Loucy (cell line): ENCODE results near the gene GNLY.

Source experiments
- H2AFZ ChIP-seq: fragments of 200-600 bp; sonication (generic); 2 replicates; pipeline ENCODE4 v1.6.0; 2016; ENCODE audit warnings: antibody characterized with exemption, mild to moderate bottlenecking, low read length, moderate library complexity
- H3F3A ChIP-seq: fragments of 200-600 bp; 2 replicates; pipeline ENCODE4 v1.6.0; 2016; ENCODE audit warnings: antibody characterized with exemption, low read depth, mild to moderate bottlenecking
- H3K27me3 ChIP-seq: fragments of 200-600 bp; sonication (generic); 2 replicates; pipeline ENCODE4 v1.6.1; 2014; ENCODE audit warnings: low read length, mild to moderate bottlenecking; ENCODE audit not compliant: insufficient read depth, poor library complexity, severe bottlenecking
- H3K36me3 ChIP-seq: fragments of 200-600 bp; sonication (generic); 2 replicates; pipeline ENCODE4 v1.6.1; 2016; ENCODE audit warnings: low read length; ENCODE audit not compliant: insufficient read depth
- H3K4me1 ChIP-seq: fragments of 200-600 bp; sonication (generic); 2 replicates; pipeline ENCODE4 v1.5.1; 2014; ENCODE audit warnings: low read length, mild to moderate bottlenecking; ENCODE audit not compliant: insufficient read depth, poor library complexity, severe bottlenecking
- H3K4me2 ChIP-seq: fragments of 200-600 bp; sonication (generic); 2 replicates; pipeline ENCODE4 v1.6.0; 2014; ENCODE audit warnings: antibody characterized with exemption, low read length, low read depth, mild to moderate bottlenecking; ENCODE audit not compliant: poor library complexity, severe bottlenecking
- H3K4me3 ChIP-seq: fragments of 200-600 bp; sonication (generic); 2 replicates; pipeline ENCODE4 v1.5.1; 2014; ENCODE audit warnings: low read length, mild to moderate bottlenecking, mixed read lengths; ENCODE audit not compliant: poor library complexity, severe bottlenecking
- H3K79me2 ChIP-seq: fragments of 200-600 bp; sonication (generic); 2 replicates; pipeline ENCODE4 v1.6.1; 2014; ENCODE audit warnings: low read length; ENCODE audit not compliant: insufficient read depth
- H3K9ac ChIP-seq: fragments of 200-600 bp; sonication (generic); 2 replicates; pipeline ENCODE4 v1.6.0; 2014; ENCODE audit warnings: mild to moderate bottlenecking, low read depth, low read length, moderate library complexity; ENCODE audit not compliant: poor library complexity, severe bottlenecking
- H3K9me2 ChIP-seq: fragments of 200-600 bp; sonication (generic); replicated peaks from 2 replicates; pipeline ENCODE4 v1.6.1; 2016; ENCODE audit warnings: low read depth, low read length, mixed read lengths
- H3K9me3 ChIP-seq: fragments of 200-600 bp; sonication (generic); 2 replicates; pipeline ENCODE4 v1.6.1; 2014; ENCODE audit warnings: mild to moderate bottlenecking, antibody characterized with exemption, low read length, low read depth; ENCODE audit not compliant: insufficient read depth
- H4K20me1 ChIP-seq: fragments of 200-600 bp; sonication (generic); 2 replicates; pipeline ENCODE4 v1.6.0; 2014; ENCODE audit warnings: antibody characterized with exemption, low read length, mild to moderate bottlenecking; ENCODE audit not compliant: insufficient read depth, poor library complexity, severe bottlenecking
- EZH2phosphoT487 ChIP-seq: fragments of 200-600 bp; IDR thresholded peaks from 2 replicates; pipeline ENCODE4 v1.6.1; 2018; ENCODE audit warnings: antibody characterized with exemption, mild to moderate bottlenecking, moderate library complexity, borderline replicate concordance
- TF ChIP-seq, protein P1 (sequence below): fragments of 200-600 bp; sonication (generic); conservative IDR thresholded peaks from 2 replicates; pipeline ENCODE4 v1.5.1; 2014; ENCODE audit warnings: mild to moderate bottlenecking, antibody characterized with exemption, low read length

The GNLY gene

DNA sequence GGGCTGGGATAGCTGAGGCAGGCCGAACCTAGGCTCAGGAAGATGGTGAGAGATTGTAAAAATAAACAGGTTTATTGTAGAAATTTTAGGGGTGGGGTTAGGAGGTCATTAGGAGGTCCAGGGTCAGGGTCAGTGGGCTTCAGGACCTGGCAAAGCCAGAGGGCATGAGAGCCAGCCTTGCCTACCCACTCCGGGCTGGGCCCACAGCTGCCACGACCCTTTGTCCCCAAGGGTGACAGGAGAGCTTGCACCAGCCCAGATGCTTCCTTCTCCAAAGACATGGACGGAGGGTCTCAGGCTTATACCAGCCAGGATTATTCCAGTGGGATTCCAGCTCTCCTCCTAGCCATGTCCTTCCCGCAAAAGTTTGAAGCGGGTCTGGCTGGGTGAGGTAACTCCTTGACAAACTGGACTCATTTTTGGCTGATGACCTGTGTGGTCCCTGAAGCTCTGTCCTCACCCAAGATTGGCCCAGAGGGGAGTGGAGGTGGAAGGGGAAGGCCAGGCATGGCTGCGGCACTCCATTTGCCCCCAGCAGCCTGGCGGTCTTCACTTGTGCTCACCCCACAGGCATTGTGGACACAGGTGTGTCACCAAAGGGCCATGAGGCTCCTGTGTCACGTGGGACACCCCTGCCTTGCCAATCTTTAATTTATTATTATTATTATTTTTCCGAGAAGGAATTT lies 35.8 kb downstream of the GNLY start:
- no peaks in the 10 kb centered on the region for H3K79me2 ChIP-seq
- TF ChIP-seq, protein P1, sequence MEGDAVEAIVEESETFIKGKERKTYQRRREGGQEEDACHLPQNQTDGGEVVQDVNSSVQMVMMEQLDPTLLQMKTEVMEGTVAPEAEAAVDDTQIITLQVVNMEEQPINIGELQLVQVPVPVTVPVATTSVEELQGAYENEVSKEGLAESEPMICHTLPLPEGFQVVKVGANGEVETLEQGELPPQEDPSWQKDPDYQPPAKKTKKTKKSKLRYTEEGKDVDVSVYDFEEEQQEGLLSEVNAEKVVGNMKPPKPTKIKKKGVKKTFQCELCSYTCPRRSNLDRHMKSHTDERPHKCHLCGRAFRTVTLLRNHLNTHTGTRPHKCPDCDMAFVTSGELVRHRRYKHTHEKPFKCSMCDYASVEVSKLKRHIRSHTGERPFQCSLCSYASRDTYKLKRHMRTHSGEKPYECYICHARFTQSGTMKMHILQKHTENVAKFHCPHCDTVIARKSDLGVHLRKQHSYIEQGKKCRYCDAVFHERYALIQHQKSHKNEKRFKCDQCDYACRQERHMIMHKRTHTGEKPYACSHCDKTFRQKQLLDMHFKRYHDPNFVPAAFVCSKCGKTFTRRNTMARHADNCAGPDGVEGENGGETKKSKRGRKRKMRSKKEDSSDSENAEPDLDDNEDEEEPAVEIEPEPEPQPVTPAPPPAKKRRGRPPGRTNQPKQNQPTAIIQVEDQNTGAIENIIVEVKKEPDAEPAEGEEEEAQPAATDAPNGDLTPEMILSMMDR, result no peak
- TF ChIP-seq EZH2phosphoT487, result no peak
- H3K9me2 ChIP-seq, result no peaks in the 10 kb centered on the region
- H3K9me3 ChIP-seq, result no peaks in the 10 kb centered on the region
- H3K4me2 ChIP-seq, result no peak overlapping the region
- H3K4me3 ChIP-seq, result no peak overlapping the region
- no peak overlapping the region for H3K9ac ChIP-seq
- no peaks in the 10 kb centered on the region for H3F3A ChIP-seq
- no peaks in the 10 kb centered on the region for H3K4me1 ChIP-seq
- no peaks in the 10 kb centered on the region for H3K36me3 ChIP-seq
- 0 out of 2 replicates have a peak overlapping the region, but pooled peaks have one; percentile 32 for H2AFZ ChIP-seq
- no peaks in the 10 kb centered on the region for H4K20me1 ChIP-seq
- no peaks in the 10 kb centered on the region for H3K27me3 ChIP-seq

DNA sequence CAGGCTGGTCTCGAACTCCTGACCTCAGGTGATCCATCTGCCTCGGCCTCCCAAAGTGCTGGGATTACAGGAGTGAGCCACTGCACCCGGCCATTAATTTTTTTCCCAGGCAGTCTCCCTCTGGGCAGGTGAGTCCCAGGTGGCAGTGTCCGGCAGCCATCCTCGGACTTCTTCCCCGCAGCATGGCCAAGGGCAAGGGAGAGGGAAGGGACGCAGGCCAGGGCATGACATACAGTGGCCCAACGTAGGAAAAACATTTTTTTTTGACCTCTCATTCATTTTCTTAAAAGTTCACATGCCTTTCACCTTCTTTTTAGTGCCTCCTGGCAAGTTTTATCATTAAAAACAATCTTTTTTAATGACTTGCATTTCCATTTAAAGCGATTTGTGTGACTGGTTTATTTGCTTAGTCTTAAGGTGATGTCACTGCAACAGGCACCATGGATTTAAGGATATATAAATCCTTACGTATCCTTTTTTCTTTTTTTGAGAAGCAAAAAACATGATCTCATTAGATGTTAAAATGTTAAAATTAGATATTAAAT lies 36.6 kb downstream of the GNLY start:
- Histone ChIP-seq H3K4me3 (no peak overlapping the region), H3F3A (no peaks in the 10 kb centered on the region), H4K20me1 (no peaks in the 10 kb centered on the region), H3K27me3 (no peaks in the 10 kb centered on the region), H3K4me2 (no peak overlapping the region), H3K4me1 (no peaks in the 10 kb centered on the region), H3K79me2 (no peaks in the 10 kb centered on the region), H3K9me2 (no peaks in the 10 kb centered on the region), H2AFZ (no peak overlapping the region), H3K9ac (no peak overlapping the region), H3K36me3 (no peaks in the 10 kb centered on the region), H3K9me3 (no peaks in the 10 kb centered on the region)
- TF ChIP-seq, protein P1, result no peak
- TF ChIP-seq EZH2phosphoT487, result no peak

DNA sequence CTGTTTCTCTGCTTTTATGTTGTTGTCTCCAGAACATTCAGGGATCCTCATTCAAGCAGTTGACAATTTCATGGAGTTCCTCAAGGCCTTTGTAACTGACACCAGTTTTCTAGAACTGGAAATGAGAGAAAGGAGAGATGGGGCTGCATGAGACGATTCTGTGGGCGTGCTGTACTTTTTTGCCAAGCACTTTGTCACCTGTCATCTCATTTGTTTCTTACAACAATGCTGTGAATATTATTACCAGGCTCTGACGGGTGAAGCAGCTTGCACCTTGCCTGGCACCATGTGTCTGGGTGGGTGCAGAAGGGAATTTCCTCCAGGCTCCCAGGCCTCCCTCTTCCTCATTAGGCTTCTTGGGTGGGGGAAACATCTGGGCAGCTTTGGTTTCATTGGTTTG lies 37.4 kb downstream of the GNLY start:
- Histone ChIP-seq H2AFZ (no peak overlapping the region), H3K9me3 (no peaks in the 10 kb centered on the region)
- TF ChIP-seq, protein P1, result no peak
- TF ChIP-seq EZH2phosphoT487, result no peak

More for the DNA sequence above, 37.4 kb downstream of the GNLY start:
- Histone ChIP-seq H3K36me3 (no peaks in the 10 kb centered on the region), H3K4me1 (no peaks in the 10 kb centered on the region), H3K4me2 (no peak overlapping the region), H3K4me3 (no peak overlapping the region), H3K79me2 (no peaks in the 10 kb centered on the region), H3K27me3 (peaks cover 1% of the 10 kb centered on the region), H3F3A (no peaks in the 10 kb centered on the region), H4K20me1 (no peaks in the 10 kb centered on the region), H3K9me2 (no peaks in the 10 kb centered on the region), H3K9ac (no peak overlapping the region)
